HFFc6 (cell line): Measurements from ENCODE around the gene TCEA2. TPM values are rescaled to one million over a fixed set of nuclear protein-coding genes. Genes with fewer than 3 reads are reported as not detected.

Experiments
- DNase-seq: peaks from one replicate; pipeline ENCODE4 v3.0.0-alpha.2; 2018
- H3K27ac Mint-ChIP-seq: 2 replicates; pipeline ENCODE4 v1.8.0; 2020; ENCODE audit warnings: mild to moderate bottlenecking, mixed read lengths
- H3K27me3 Mint-ChIP-seq: 2 replicates; pipeline ENCODE4 v1.8.0; 2021; ENCODE audit warnings: mild to moderate bottlenecking, moderate library complexity, mixed read lengths; ENCODE audit not compliant: insufficient read depth
- H3K36me3 Mint-ChIP-seq: 2 replicates; pipeline ENCODE4 v1.8.0; 2021; ENCODE audit warnings: low read depth, mixed read lengths
- H3K4me1 Mint-ChIP-seq: 2 replicates; pipeline ENCODE4 v1.8.0; 2020; ENCODE audit warnings: low read depth, mixed read lengths
- H3K4me3 Mint-ChIP-seq: 2 replicates; pipeline ENCODE4 v1.8.0; 2020; ENCODE audit warnings: mild to moderate bottlenecking, moderate library complexity, mixed read lengths
- H3K9me3 Mint-ChIP-seq: 2 replicates; pipeline ENCODE4 v1.8.0; 2020; ENCODE audit warnings: mild to moderate bottlenecking, mixed read lengths
- CTCF ChIP-seq: fragments of 200-600 bp; sonication (generic); IDR thresholded peaks from 2 replicates; pipeline ENCODE4 v1.5.0; 2021; ENCODE audit warnings: antibody characterized with exemption, mild to moderate bottlenecking
- total RNA-seq, 6 experiments: library from RNA; stranded (reverse); fragmentation: NEBNext Ultra II Directional; extraction: Animal tissue kit (Norgen Biotek cat#: 25700); gene quantifications; 2 replicates in 1 of 6; 3 replicates in 5 of 6; pipeline ENCODE4 v1.2.3, GENCODE V29; 2021

Gene TCEA2
- total RNA-seq, 6 experiments from 2014 or later: 36.8 to 47.4 (median 41.5) TPM

DNA sequence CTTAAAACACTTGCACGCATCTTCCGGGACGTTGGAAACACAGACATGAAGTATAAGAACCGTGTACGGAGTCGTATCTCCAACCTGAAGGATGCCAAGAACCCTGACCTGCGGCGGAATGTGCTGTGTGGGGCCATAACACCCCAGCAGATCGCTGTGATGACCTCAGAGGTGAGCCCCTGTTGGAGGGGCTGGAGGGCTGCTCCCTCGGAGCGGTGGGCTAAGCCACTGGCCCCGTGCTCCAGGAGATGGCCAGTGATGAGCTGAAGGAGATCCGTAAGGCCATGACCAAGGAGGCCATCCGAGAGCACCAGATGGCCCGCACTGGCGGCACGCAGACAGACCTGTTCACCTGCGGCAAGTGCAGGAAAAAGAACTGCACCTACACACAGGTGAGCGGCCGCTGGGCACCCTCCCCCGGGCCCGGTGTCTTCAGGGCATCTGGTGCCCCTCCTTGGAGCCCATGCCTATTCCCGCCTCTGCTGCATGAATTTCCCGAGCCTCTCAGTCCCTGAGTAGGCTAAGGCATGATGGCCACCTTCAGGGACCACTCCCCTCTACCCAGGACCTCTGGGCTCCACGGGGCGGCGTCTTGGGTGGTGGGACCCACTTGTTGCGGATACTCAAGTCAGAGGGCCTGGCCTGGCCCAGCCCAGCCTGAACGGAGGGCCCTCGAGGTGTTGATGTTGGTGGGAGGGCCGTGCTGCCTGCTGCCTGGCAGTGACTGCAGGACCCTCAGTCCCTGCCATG, 7.4 kb downstream of the TCEA2 start:
- Mint-ChIP-seq H3K36me3 (no peaks in the 10 kb centered on the region), H3K4me1 (peaks cover 17% of the 10 kb centered on the region), H3K4me3 (no peak overlapping the region), H3K9me3 (no peaks in the 10 kb centered on the region), H3K27me3 (no peaks in the 10 kb centered on the region; the same call in 1 of the 2 replicates), H3K27ac (no peak overlapping the region)
- DNase-seq: no peak
- no peak for TF ChIP-seq CTCF

- Mint-ChIP-seq H3K4me3 (no peak overlapping the region), H3K36me3 (no peaks in the 10 kb centered on the region), H3K27me3 (no peaks in the 10 kb centered on the region; the same call in 1 of the 2 replicates), H3K9me3 (no peaks in the 10 kb centered on the region), H3K4me1 (peaks cover 6% of the 10 kb centered on the region; the same call in 1 of the 2 replicates), H3K27ac (no peak overlapping the region)
- DNase-seq: no peak
- TF ChIP-seq CTCF: no peak
Observed at GRCh38 chr20:64071341-64072332, 8.6 kb downstream of the TCEA2 start.

DNA sequence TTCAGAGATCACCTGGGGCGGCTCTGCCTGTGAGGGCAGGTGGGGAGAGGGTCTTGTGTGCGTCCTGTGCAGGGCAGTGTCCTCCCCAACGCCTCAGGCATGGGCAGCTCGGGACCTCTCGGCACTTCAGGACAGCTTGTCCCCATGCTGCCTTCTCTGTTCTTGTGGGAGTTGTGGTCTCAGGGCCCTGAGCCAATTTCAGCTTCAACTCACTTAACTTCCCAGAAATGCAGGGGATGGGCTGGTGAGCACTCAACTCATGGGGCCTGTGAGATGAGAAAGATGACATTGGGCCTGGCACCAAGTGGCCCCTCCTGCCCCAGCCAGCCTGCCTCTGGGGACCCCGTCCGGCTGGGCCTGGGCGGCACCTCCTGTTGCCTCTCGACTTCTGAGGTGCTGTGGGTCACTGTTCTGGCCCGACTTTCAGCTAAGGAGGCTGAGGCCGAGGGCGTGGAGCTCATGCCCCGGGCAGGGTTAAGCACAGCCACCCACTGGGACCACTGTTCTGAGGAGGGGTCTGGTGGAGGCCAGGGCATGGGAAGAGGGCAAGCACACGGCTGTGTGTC, 9.6 kb downstream of the TCEA2 start:
- H3K4me3 Mint-ChIP-seq: no peak overlapping the region
- H3K36me3 Mint-ChIP-seq: no peaks in the 10 kb centered on the region

GRCh38 chr20:64073476-64074183, 10.6 kb downstream of the TCEA2 start:
- Mint-ChIP-seq H3K9me3 (no peaks in the 10 kb centered on the region), H3K4me3 (no peak overlapping the region), H3K27me3 (no peaks in the 10 kb centered on the region; the same call in 1 of the 2 replicates), H3K36me3 (no peaks in the 10 kb centered on the region), H3K27ac (no peak overlapping the region), H3K4me1 (peaks cover 2% of the 10 kb centered on the region; the same call in 1 of the 2 replicates)
- TF ChIP-seq CTCF: no peak
- no peak for DNase-seq

More for the DNA sequence above, 9.6 kb downstream of the TCEA2 start:
- DNase-seq: no peak
- Mint-ChIP-seq H3K9me3 (no peaks in the 10 kb centered on the region), H3K27ac (no peak overlapping the region), H3K4me1 (no peaks in the 10 kb centered on the region), H3K27me3 (no peaks in the 10 kb centered on the region; the same call in 1 of the 2 replicates)
- TF ChIP-seq CTCF: no peak
